OCI-LY7 (cell line): ENCODE data around the gene KIF25. TPM values are rescaled to one million over a fixed set of nuclear protein-coding genes. Genes with fewer than 3 reads are reported as not detected.
"Not testable (repeated sequence)": the region's sequence is repeated elsewhere in the genome, so short reads cannot be mapped to it uniquely, and the experiment has no call there.

Experiments used
- BruUV-seq: library from RNA; stranded (reverse); fragments of 400-500 nt; replicated peaks from 2 replicates; lab custom pipeline; 2021; lab: Mats Ljungman, UMichigan
- CTCF ChIA-PET: fragments of 300-600 bp; sonication (Branson Sonifier 250); formaldehyde crosslinking; loops from one replicate; lab custom pipeline; 2022; ENCODE audit warnings: antibody characterized with exemption; ENCODE audit not compliant: unreplicated experiment; lab: Charles Lee
- POLR2A ChIA-PET: fragments of 300-600 bp; sonication (Branson Sonifier 250); formaldehyde crosslinking; loops from one replicate; lab custom pipeline; 2022; ENCODE audit warnings: antibody characterized with exemption; lab: Charles Lee
- DNase-seq: peaks from one replicate; pipeline ENCODE4 v3.0.0-alpha.2; 2015; ENCODE audit warnings: low spot score
- H2AFZ ChIP-seq: fragments of 200-600 bp; sonication (generic), shearing (Covaris generic); 2 replicates; pipeline ENCODE4 v1.6.1; 2014; ENCODE audit warnings: mild to moderate bottlenecking, antibody characterized with exemption, low read length, moderate library complexity
- H3K27ac ChIP-seq: fragments of 200-600 bp; sonication (generic); 2 replicates; pipeline ENCODE4 v1.5.1; 2014; ENCODE audit warnings: mixed run types, low read depth, mild to moderate bottlenecking, moderate library complexity, low read length, inconsistent platforms; ENCODE audit not compliant: poor library complexity, severe bottlenecking
- H3K36me3 ChIP-seq: fragments of 200-600 bp; sonication (generic); 2 replicates; pipeline ENCODE4 v1.6.1; 2014; ENCODE audit warnings: mild to moderate bottlenecking, antibody characterized with exemption, low read length, moderate library complexity, mixed read lengths; ENCODE audit not compliant: insufficient read depth
- H3K4me1 ChIP-seq: fragments of 200-600 bp; sonication (generic); 2 replicates; pipeline ENCODE4 v1.5.1; 2014; ENCODE audit warnings: mild to moderate bottlenecking, low read length; ENCODE audit not compliant: insufficient read depth, poor library complexity, severe bottlenecking
- H3K4me2 ChIP-seq: fragments of 200-600 bp; sonication (generic); 2 replicates; pipeline ENCODE4 v1.6.1; 2014; ENCODE audit warnings: mild to moderate bottlenecking, low read length
- H3K4me3 ChIP-seq: fragments of 200-600 bp; sonication (generic); 2 replicates; pipeline ENCODE4 v1.5.1; 2014; ENCODE audit warnings: mild to moderate bottlenecking, low read depth, low read length; ENCODE audit not compliant: poor library complexity, severe bottlenecking
- H3K79me2 ChIP-seq: fragments of 200-600 bp; sonication (generic); 2 replicates; pipeline ENCODE4 v1.6.1; 2016; ENCODE audit warnings: low read depth, mild to moderate bottlenecking, low read length, moderate library complexity, mixed read lengths; ENCODE audit not compliant: insufficient read depth
- H3K9me2 ChIP-seq: fragments of 200-600 bp; sonication (generic); 2 replicates; pipeline ENCODE4 v1.6.1; 2016; ENCODE audit warnings: mild to moderate bottlenecking, low read length, mixed read lengths; ENCODE audit not compliant: insufficient read depth
- H3K9me3 ChIP-seq: fragments of 200-600 bp; sonication (generic); 2 replicates; pipeline ENCODE4 v1.6.1; 2014; ENCODE audit warnings: mild to moderate bottlenecking, mixed run types, low read length, mixed read lengths
- H4K20me1 ChIP-seq: fragments of 200-600 bp; sonication (generic); 2 replicates; pipeline ENCODE4 v1.6.1; 2014; ENCODE audit warnings: mild to moderate bottlenecking, antibody characterized with exemption, low read length, moderate library complexity, mixed read lengths; ENCODE audit not compliant: insufficient read depth
- CTCF ChIP-seq: fragments of 200-600 bp; sonication (generic); conservative IDR thresholded peaks from 2 replicates; pipeline ENCODE4 v1.5.1; 2014; ENCODE audit warnings: mild to moderate bottlenecking, antibody characterized with exemption, low read length, moderate library complexity, mixed read lengths
- EZH2phosphoT487 ChIP-seq: fragments of 200-600 bp; sonication (generic); IDR thresholded peaks from 2 replicates; pipeline ENCODE4 v1.6.1; 2018; ENCODE audit warnings: low read depth, borderline replicate concordance, mild to moderate bottlenecking, mixed run types, antibody characterized with exemption, low read length, moderate library complexity, mixed read lengths
- intact Hi-C: fragments of 100-400 bp; cut with micrococcal nuclease; formaldehyde crosslinking; loops from one replicate; pipeline ENCODE4 v1.10.0; 2022; ENCODE audit not compliant: unreplicated experiment
- total RNA-seq, 2 experiments: library from RNA; depleted of rRNA in 1 of 2; stranded (reverse); fragments of >200 nt in 1 of 2; shearing (Covaris generic) in 1 of 2; gene quantifications; 2 replicates each; pipeline ENCODE4 v1.2.3, GENCODE V29; 2014 to 2022

The KIF25 gene
- total RNA-seq, 2 experiments from 2014 or later = not detected

GRCh38 chr6:168000198-168001028 lies 2.9 kb downstream of the KIF25 start:
- Histone ChIP-seq H3K9me2 (no peaks in the 10 kb centered on the region), H3K79me2 (no peaks in the 10 kb centered on the region), H3K9me3 (no peaks in the 10 kb centered on the region), H4K20me1 (no peaks in the 10 kb centered on the region), H3K36me3 (no peaks in the 10 kb centered on the region), H3K4me3 (no peak overlapping the region), H3K27ac (no peak overlapping the region), H3K4me2 (no peak overlapping the region), H3K4me1 (no peaks in the 10 kb centered on the region), H2AFZ (no peak overlapping the region)
- TF ChIP-seq CTCF (no peak), EZH2phosphoT487 (no peak)
- ChIA-PET CTCF (no interaction called here), POLR2A (no interaction called here)
- intact Hi-C loops = no loop called here
- no TSS peak for BruUV-seq
- DNase-seq = no peak

GRCh38 chr6:168001029-168001332 lies 3.5 kb downstream of the KIF25 start:
- no peaks in the 10 kb centered on the region for H4K20me1 ChIP-seq
- no peaks in the 10 kb centered on the region for H3K4me1 ChIP-seq
- no peaks in the 10 kb centered on the region for H3K36me3 ChIP-seq
- BruUV-seq = no TSS peak
- POLR2A ChIA-PET = no interaction called here
- H3K9me3 ChIP-seq = no peaks in the 10 kb centered on the region
- intact Hi-C loops = no loop called here
- H3K9me2 ChIP-seq = no peaks in the 10 kb centered on the region
- no peak overlapping the region for H2AFZ ChIP-seq
- TF ChIP-seq CTCF = no peak
- no peak for DNase-seq
- CTCF ChIA-PET = no interaction called here
- no peak overlapping the region for H3K27ac ChIP-seq
- no peaks in the 10 kb centered on the region for H3K79me2 ChIP-seq
- H3K4me3 ChIP-seq = no peak overlapping the region
- no peak overlapping the region for H3K4me2 ChIP-seq

GRCh38 chr6:168001514-168001913 lies 4.0 kb downstream of the KIF25 start:
- H3K36me3 ChIP-seq, BruUV-seq, H3K9me2 ChIP-seq, H2AFZ ChIP-seq, intact Hi-C loops, H3K27ac ChIP-seq, H3K4me2 ChIP-seq, CTCF ChIA-PET, H3K4me3 ChIP-seq, POLR2A ChIA-PET, H4K20me1 ChIP-seq, H3K79me2 ChIP-seq, H3K9me3 ChIP-seq, DNase-seq, H3K4me1 ChIP-seq: not testable (repeated sequence)
